ENCODE data around the gene PHGDH.

PHGDH gene

DNA sequence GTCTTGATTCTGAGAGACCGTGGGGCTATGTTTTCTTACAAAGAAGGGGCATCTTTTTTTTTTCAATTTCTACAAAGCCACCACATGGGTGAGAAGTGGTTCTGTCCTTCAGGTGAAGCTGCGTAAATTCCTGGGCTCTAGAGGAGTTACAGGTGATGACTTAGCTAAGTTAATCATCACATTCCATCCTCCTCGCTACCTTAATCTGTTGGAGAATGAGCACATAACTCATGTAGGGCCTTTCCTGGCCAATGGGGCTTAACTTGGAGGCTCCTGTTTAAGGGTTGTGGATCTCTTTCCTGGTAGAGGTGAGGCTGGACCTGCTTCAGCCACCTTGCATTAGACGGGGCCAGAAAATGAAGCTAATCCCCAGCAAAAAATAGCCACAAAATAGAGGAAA lies 79.6 kb downstream of the PHGDH start:
- DNase-seq (ENCODE audit: low read depth in 2 of 2): no peak
